Measurements from ENCODE around the gene PIGK. TPM values are rescaled to one million over a fixed set of nuclear protein-coding genes. Genes with fewer than 3 reads are reported as not detected.

The PIGK gene
- total RNA-seq, 1 donor from 2014 or later: 22.3 TPM

DNA sequence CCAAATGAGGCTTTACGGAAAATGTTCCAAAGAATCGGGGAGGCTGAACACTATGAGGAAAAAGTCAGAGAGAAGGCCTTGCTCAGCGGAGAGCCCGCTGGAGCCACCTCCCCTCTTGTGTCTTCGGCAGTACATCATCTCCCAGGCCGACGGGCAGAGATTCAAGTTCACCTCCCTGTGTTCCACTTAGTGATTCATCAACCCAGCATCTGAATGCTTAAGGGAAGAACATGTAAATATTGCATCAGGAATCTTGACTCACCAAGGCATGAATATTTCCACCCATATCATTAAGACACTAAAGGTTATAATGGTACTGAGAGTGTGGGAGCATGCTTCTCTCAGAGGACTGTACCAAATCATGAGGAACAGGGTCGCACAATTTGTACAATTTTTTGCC, 179.5 kb downstream of the PIGK start:
- intact Hi-C loops (cut with micrococcal nuclease): no loop called here

DNA sequence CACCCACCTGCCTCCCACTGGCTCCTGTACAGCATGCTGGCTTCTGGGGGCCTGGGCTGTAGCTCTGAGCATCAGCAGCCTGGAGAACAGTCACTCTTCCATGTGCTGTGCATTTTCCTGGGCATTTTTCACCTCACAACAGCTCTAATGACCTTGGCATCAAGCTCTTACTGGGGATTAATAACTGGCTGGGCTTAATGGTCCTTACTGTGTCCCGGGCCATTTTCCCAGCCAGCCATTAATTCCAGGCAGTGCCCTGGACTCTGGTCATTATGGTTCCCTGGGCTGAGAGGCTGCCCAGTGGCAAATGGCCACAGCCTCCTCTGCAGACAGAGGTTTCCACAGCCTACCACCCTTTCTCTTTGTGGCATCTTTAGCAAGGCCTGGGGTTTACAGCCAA, 180.1 kb downstream of the PIGK start:
- intact Hi-C loops (cut with micrococcal nuclease): no loop called here

Other genes starting within 250 kb of the PIGK start
- gene AK5, start 62.6 kb upstream of the PIGK start, total RNA-seq: 0.34 and 0.93 TPM in 2 replicates